MM.1S (cell line): ENCODE measurements around the gene GLCCI1.

ENCODE experiments used
- DNase-seq: peaks from one replicate; pipeline ENCODE4 v3.0.0-alpha.2; 2015
- H2AFZ ChIP-seq: fragments of 300-600 bp; sonication (generic); 2 replicates; pipeline ENCODE4 v1.6.0; 2016; ENCODE audit warnings: antibody characterized with exemption, low read length
- H3F3A ChIP-seq: fragments of 300-600 bp; sonication (generic); 2 replicates; pipeline ENCODE4 v1.6.1; 2016; ENCODE audit warnings: mild to moderate bottlenecking, antibody characterized with exemption, low read length, moderate library complexity, mixed read lengths; ENCODE audit not compliant: insufficient read depth
- H3K27ac ChIP-seq: fragments of 300-600 bp; sonication (generic); 2 replicates; pipeline ENCODE4 v1.5.1; 2016; ENCODE audit warnings: mild to moderate bottlenecking, low read length
- H3K27me3 ChIP-seq: fragments of 300-600 bp; sonication (generic); replicated peaks from 2 replicates; pipeline ENCODE4 v1.6.0; 2016; ENCODE audit warnings: low read length; ENCODE audit not compliant: insufficient read depth
- H3K36me3 ChIP-seq: fragments of 300-600 bp; sonication (generic); replicated peaks from 2 replicates; pipeline ENCODE4 v1.6.1; 2016; ENCODE audit warnings: mild to moderate bottlenecking, low read length, mixed read lengths; ENCODE audit not compliant: insufficient read depth
- H3K4me1 ChIP-seq: fragments of 300-600 bp; sonication (generic); 2 replicates; pipeline ENCODE4 v1.6.1; 2016; ENCODE audit warnings: low read length, mixed read lengths
- H3K4me2 ChIP-seq: fragments of 300-600 bp; sonication (generic); 2 replicates; pipeline ENCODE4 v1.6.0; 2016; ENCODE audit warnings: low read depth, low read length
- H3K4me3 ChIP-seq: fragments of 300-600 bp; sonication (generic); 2 replicates; pipeline ENCODE4 v1.5.1; 2016; ENCODE audit warnings: low read length, mixed read lengths
- H3K79me2 ChIP-seq: fragments of 300-600 bp; sonication (generic); 2 replicates; pipeline ENCODE4 v1.6.1; 2016; ENCODE audit warnings: mixed run types, low read length, mixed read lengths
- H3K9ac ChIP-seq: fragments of 300-600 bp; sonication (generic); 2 replicates; pipeline ENCODE4 v1.6.1; 2016; ENCODE audit warnings: low read length, mixed read lengths
- H3K9me2 ChIP-seq: fragments of 300-600 bp; sonication (generic); replicated peaks from 2 replicates; pipeline ENCODE4 v1.6.1; 2016; ENCODE audit warnings: mild to moderate bottlenecking, low read length, mixed read lengths; ENCODE audit not compliant: insufficient read depth
- H3K9me3 ChIP-seq: fragments of 300-600 bp; sonication (generic); replicated peaks from 2 replicates; pipeline ENCODE4 v1.6.1; 2016; ENCODE audit warnings: mild to moderate bottlenecking, low read length, mixed read lengths; ENCODE audit not compliant: insufficient read depth
- H4K20me1 ChIP-seq: fragments of 300-600 bp; sonication (generic); 2 replicates; pipeline ENCODE4 v1.6.1; 2016; ENCODE audit warnings: mild to moderate bottlenecking, low read length, moderate library complexity, mixed read lengths; ENCODE audit not compliant: insufficient read depth
- CTCF ChIP-seq: fragments of 300-600 bp; sonication (generic); IDR thresholded peaks from 2 replicates; pipeline ENCODE4 v1.5.1; 2016; ENCODE audit warnings: antibody characterized with exemption, low read length, mixed read lengths
- EZH2 ChIP-seq: fragments of 300-600 bp; sonication (generic); optimal IDR thresholded peaks from 2 replicates; pipeline ENCODE3; 2017; ENCODE audit warnings: low read depth, mild to moderate bottlenecking, antibody characterized with exemption, low read length, mixed read lengths
- EZH2phosphoT487 ChIP-seq: fragments of 300-600 bp; sonication (generic); IDR thresholded peaks from 2 replicates; pipeline ENCODE4 v1.6.1; 2018; ENCODE audit warnings: antibody characterized with exemption, low read length

The GLCCI1 gene

GRCh38 chr7:7946486-7946885 is 22.1 kb upstream of the GLCCI1 start:
- no peaks in the 10 kb centered on the region for H3K9me2 ChIP-seq

GRCh38 chr7:7948232-7948631 is 20.4 kb upstream of the GLCCI1 start:
- Histone ChIP-seq H3K9me3 (no peaks in the 10 kb centered on the region), H3K9me2 (no peaks in the 10 kb centered on the region), H3K27ac (no peak overlapping the region), H3F3A (peaks cover 30% of the 10 kb centered on the region), H3K4me2 (no peak overlapping the region), H4K20me1 (no peaks in the 10 kb centered on the region), H3K36me3 (no peaks in the 10 kb centered on the region), H3K4me1 (peaks cover 32% of the 10 kb centered on the region), H3K79me2 (no peaks in the 10 kb centered on the region), H3K4me3 (no peak overlapping the region), H2AFZ (no peak overlapping the region), H3K9ac (no peak overlapping the region), H3K27me3 (no peaks in the 10 kb centered on the region)
- TF ChIP-seq CTCF = no peak
- TF ChIP-seq EZH2phosphoT487 = no peak
- TF ChIP-seq EZH2 = no peak
- DNase-seq = no peak

More at GRCh38 chr7:7946486-7946885, 22.1 kb upstream of the GLCCI1 start:
- no peak for DNase-seq
- TF ChIP-seq EZH2phosphoT487 (no peak), EZH2 (no peak), CTCF (no peak)
- Histone ChIP-seq H3K27me3 (no peaks in the 10 kb centered on the region), H3K4me1 (peaks cover 36% of the 10 kb centered on the region), H3F3A (peaks cover 34% of the 10 kb centered on the region), H3K9me3 (no peaks in the 10 kb centered on the region), H3K9ac (no peak overlapping the region), H3K4me3 (no peak overlapping the region), H3K79me2 (no peaks in the 10 kb centered on the region), H3K4me2 (no peak overlapping the region), H4K20me1 (no peaks in the 10 kb centered on the region), H3K36me3 (no peaks in the 10 kb centered on the region), H3K27ac (peak overlapping the region; percentile 94; the same call in 1 of the 2 replicates), H2AFZ (no peak overlapping the region)

GRCh38 chr7:7953806-7954205 is 14.8 kb upstream of the GLCCI1 start:
- Histone ChIP-seq H3K9ac (no peak overlapping the region), H3K79me2 (no peaks in the 10 kb centered on the region), H3K9me2 (no peaks in the 10 kb centered on the region), H3K9me3 (no peaks in the 10 kb centered on the region), H3K36me3 (no peaks in the 10 kb centered on the region), H3K27ac (no peak overlapping the region), H3K4me3 (no peak overlapping the region), H3K27me3 (no peaks in the 10 kb centered on the region), H4K20me1 (no peaks in the 10 kb centered on the region), H3K4me1 (peaks cover 14% of the 10 kb centered on the region), H3K4me2 (no peak overlapping the region), H2AFZ (no peak overlapping the region), H3F3A (no peaks in the 10 kb centered on the region)
- no peak for TF ChIP-seq CTCF
- TF ChIP-seq EZH2phosphoT487 = no peak
- no peak for TF ChIP-seq EZH2
- no peak for DNase-seq
